K562 (cell line): ENCODE measurements around the gene RABGAP1. TPM values are rescaled to one million over a fixed set of nuclear protein-coding genes. Genes with fewer than 3 reads are reported as not detected.
A peak's percentile ranks its signal among the peaks of the same experiment; 100 is the strongest.

ENCODE experiments used
- DACH1 ChIP-seq: fragments of 450-650 bp; IDR thresholded peaks from 2 replicates; pipeline ENCODE4 v1.6.1; 2018; ENCODE audit not compliant: partially characterized antibody
- ERF ChIP-seq: fragments of 450-650 bp; formaldehyde crosslinking; IDR thresholded peaks from 2 replicates; pipeline ENCODE4 v1.4.0; 2020; ENCODE audit warnings: mild to moderate bottlenecking, mixed read lengths
- GABPB1 ChIP-seq: sonication (generic); formaldehyde crosslinking; IDR thresholded peaks from 2 replicates; pipeline ENCODE4 v1.8.0; 2022; ENCODE audit warnings: mild to moderate bottlenecking, missing genetic modification reagents
- HDAC2 ChIP-seq: fragments of 450-650 bp; IDR thresholded peaks from 2 replicates; pipeline ENCODE4 v1.6.1; 2016; ENCODE audit warnings: mild to moderate bottlenecking
- KLF10 ChIP-seq: fragments of 250-450 bp; sonication (Bioruptor Pico); IDR thresholded peaks from 2 replicates; pipeline ENCODE4 v1.6.1; 2021; ENCODE audit warnings: matching md5 sums
- PTTG1 ChIP-seq: fragments of 450-650 bp; IDR thresholded peaks from 2 replicates; pipeline ENCODE4 v1.6.1; 2016; ENCODE audit warnings: low read depth, mild to moderate bottlenecking, missing genetic modification characterization, missing compliant biosample characterization
- TCF7 ChIP-seq: sonication (generic); IDR thresholded peaks from 2 replicates; pipeline ENCODE4 v1.6.1; 2016; ENCODE audit warnings: antibody characterized with exemption, borderline replicate concordance
- USF1 ChIP-seq: sonication (generic); formaldehyde crosslinking; IDR thresholded peaks from 2 replicates; pipeline ENCODE4 v1.9.0; 2022; ENCODE audit warnings: mild to moderate bottlenecking, missing genetic modification reagents
- ZNF184 ChIP-seq: sonication (generic); formaldehyde crosslinking; IDR thresholded peaks from 2 replicates; pipeline ENCODE4 v1.5.0; 2020; ENCODE audit warnings: missing genetic modification reagents
- ZNF253 ChIP-seq: fragments of 250-450 bp; sonication (Bioruptor Pico); conservative IDR thresholded peaks from 2 replicates; pipeline ENCODE4 v1.6.1; 2021; ENCODE audit warnings: mild to moderate bottlenecking
- ZNF589 ChIP-seq: fragments of 200-800 bp; sonication (Bioruptor generic); IDR thresholded peaks from 2 replicates; pipeline ENCODE4 v1.6.1; 2016; ENCODE audit warnings: low read depth, missing genetic modification characterization, missing compliant biosample characterization
- polyA plus RNA-seq, 8 experiments: library from polyadenylated mRNA; depleted of rRNA in 4 of 8; stranded (reverse) in 5 of 8; unstranded in 3 of 8; fragments of >200 nt; fragmentation: Nextera tagmentation in 2 of 8; fragmentation: Illumina TruSeq in 1 of 8; extraction: Ambion mirVana in 2 of 8; extraction: Trizol in 1 of 8; gene quantifications; 2 replicates each; pipeline versions ENCODE4 v1.2.1 to v1.2.3, GENCODE V29; 2011 to 2014; ENCODE audit warnings: inconsistent platforms in 1 of 8, missing spikeins in 1 of 8
- total RNA-seq, 7 experiments: library from RNA; depleted of rRNA in 6 of 7; stranded (reverse); fragments of >200 nt in 6 of 7; fragmentation: Illumina TruSeq in 2 of 7; extraction: Trizol in 2 of 7; gene quantifications; 2 replicates each; pipeline versions ENCODE4 v1.2.1 to v1.2.3, GENCODE V29; 2011 to 2021; ENCODE audit warnings: low replicate concordance in 1 of 7
- TF ChIP-seq, protein P1 (sequence below): sonication (generic); formaldehyde crosslinking; IDR thresholded peaks from 2 replicates; pipeline ENCODE4 v1.8.0; 2023; ENCODE audit warnings: mild to moderate bottlenecking, missing genetic modification reagents
- TF ChIP-seq, protein P2 (sequence below): fragments of 450-650 bp; conservative IDR thresholded peaks from 2 replicates; pipeline ENCODE4 v1.6.1; 2016; ENCODE audit warnings: missing genetic modification characterization, low read depth, mild to moderate bottlenecking, missing compliant biosample characterization, moderate library complexity

Gene RABGAP1
- total and polyA plus RNA-seq, 9 of the 15 experiments (the other 6 are each of a cell fraction or from before 2014, with no cell fraction given), result 1.5 to 22.7 (median 13.1) TPM

DNA sequence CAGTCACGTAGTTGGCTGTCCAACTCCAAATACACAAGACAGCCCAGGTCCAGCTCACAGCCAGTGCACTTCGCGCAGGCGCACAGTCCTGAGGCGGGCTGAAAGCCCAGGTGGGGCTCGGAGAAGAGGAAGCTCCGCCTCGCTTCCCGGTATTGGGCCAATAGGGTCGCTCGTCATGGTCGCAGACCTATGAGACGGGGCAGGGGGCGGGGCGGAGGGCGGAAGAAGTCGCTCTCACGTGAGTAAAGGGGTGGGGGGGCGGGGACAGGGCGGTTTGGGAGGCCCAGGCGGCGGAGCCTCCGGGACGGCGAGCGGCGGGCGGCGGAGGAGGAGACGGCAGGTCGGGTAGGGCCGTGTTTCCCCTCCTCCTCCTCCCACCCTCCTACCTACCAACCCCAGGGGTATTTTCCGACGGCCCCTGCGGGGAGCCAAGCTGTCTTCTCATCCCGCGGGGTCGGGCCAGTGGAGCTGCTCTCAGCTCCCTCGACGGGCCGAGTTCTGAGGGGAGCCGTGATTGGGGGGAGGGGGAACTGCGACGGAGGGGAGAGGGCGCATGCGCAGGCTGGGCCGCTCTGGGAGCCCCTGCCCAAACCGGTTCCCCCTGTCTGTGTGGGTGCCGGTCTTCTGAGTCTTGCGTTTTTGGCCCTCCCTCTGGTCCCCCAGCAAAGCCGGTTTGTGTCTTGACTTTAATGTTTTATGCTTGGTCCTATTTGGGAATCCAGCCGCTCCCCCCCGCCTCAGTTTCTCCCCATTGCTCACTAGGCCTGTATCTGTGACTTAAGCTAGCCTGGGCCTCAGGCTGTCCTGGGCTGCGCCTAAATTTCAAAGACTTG, at the start of gene RABGAP1 (continued):
- TF ChIP-seq USF1 (CRISPR knock-in tag) (peak; percentile 51), ERF (CRISPR knock-in tag) (no peak), GABPB1 (CRISPR knock-in tag) (peak; percentile 73), DACH1 (no peak), ZNF589 (CRISPR knock-in tag) (no peak), ZNF253 (CRISPR knock-in tag) (no peak), KLF10 (CRISPR knock-in tag) (no peak), ZNF184 (CRISPR knock-in tag) (no peak), HDAC2 (no peak), TCF7 (peak; percentile 54; the same call in 1 of the 2 replicates), PTTG1 (tag) (no peak)
- TF ChIP-seq, protein P1, sequence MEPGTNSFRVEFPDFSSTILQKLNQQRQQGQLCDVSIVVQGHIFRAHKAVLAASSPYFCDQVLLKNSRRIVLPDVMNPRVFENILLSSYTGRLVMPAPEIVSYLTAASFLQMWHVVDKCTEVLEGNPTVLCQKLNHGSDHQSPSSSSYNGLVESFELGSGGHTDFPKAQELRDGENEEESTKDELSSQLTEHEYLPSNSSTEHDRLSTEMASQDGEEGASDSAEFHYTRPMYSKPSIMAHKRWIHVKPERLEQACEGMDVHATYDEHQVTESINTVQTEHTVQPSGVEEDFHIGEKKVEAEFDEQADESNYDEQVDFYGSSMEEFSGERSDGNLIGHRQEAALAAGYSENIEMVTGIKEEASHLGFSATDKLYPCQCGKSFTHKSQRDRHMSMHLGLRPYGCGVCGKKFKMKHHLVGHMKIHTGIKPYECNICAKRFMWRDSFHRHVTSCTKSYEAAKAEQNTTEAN (CRISPR knock-in tag), result no peak
- TF ChIP-seq, protein P2, sequence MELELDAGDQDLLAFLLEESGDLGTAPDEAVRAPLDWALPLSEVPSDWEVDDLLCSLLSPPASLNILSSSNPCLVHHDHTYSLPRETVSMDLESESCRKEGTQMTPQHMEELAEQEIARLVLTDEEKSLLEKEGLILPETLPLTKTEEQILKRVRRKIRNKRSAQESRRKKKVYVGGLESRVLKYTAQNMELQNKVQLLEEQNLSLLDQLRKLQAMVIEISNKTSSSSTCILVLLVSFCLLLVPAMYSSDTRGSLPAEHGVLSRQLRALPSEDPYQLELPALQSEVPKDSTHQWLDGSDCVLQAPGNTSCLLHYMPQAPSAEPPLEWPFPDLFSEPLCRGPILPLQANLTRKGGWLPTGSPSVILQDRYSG (tag), result no peak
